Right hindlimb (tissue), 1 donor: ENCODE measurements around the gene CDC42BPG.

Source experiments
- DNase-seq: peaks from one replicate; pipeline ENCODE4 v3.0.0-alpha.2; 2018

CDC42BPG gene

DNA sequence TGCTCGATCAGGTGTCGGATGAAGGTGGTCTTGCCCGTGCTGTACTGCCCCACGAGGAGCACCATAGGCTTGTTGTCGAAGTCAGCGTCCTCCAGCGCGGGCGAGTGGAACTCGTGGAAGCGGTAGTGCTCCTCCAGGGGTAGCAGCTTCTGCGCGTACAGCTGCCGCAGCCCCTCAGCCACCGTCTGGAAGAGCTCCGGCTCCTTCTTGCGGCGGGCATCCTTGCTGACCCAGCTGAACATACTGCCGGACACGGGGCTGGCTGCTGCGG is 33.7 kb upstream of the CDC42BPG start:
- no peak for DNase-seq

DNA sequence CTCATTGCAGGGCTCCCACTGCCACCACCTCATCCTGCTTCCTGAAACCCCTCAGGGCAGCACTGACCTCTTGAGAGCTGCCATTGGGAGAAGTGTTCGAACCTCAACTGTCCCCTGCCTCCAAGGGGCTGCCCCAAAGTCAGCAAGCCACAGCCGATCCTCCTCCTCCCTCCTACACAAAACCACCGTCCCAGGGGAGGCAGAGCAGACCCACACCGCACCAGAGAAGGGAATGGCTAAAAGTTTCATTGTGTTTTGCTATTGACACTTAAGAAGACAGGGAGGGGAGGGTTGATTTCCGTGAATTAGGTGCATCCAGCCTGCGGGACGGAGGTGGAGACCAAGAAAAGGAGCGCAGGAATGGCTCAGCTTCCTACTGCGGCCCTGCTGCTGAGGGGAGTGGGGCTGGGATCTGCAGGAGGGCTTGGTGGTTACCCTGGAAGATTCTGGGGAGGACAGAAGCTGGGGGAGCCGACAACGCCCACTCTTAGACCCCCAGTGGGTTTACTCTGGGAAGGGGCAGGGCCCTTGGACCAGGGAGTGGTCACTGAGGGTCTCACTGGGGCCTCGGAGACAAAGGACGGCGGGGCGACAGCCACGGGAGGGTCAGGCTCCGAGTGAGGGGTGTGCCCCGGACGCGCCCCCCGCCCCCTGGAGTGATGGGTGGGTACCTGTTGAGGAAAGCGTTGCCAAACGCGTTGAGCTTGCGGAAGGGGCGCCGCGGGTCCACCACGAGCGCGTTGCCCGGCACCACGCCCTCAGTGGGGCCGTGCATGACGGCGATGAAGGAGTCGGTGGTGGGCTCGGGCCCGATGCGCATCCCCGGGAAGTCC is 33.2 kb upstream of the CDC42BPG start:
- DNase-seq = no peak

DNA sequence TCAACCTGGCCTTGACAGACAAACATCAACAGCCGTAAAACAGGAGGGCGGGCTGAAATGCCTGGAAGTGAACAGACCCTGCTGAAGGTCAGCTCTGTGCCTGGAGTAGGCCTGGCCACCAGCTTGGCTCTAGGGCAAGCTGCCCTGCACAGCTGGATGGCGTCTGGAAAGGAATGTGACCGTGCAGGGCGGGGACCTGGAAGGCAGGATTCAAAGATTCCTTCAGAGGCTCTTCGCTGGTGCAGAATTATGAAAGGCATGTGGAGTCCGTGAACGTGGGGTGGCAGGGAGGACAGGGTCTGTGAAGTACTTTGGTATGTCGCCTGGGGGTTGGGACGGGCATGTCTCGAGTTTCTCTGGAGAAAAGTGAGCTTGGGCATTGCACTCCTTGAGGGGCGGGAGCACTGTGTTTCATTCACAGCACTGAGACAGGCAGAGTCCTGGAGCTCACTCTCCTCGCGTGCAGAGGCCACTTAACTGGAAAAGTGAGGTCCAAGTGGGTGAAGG is 32.4 kb upstream of the CDC42BPG start:
- no peak for DNase-seq

- no peak for DNase-seq
Observed at GRCh38 chr11:64876229-64876750, 31.8 kb upstream of the CDC42BPG start.

DNA sequence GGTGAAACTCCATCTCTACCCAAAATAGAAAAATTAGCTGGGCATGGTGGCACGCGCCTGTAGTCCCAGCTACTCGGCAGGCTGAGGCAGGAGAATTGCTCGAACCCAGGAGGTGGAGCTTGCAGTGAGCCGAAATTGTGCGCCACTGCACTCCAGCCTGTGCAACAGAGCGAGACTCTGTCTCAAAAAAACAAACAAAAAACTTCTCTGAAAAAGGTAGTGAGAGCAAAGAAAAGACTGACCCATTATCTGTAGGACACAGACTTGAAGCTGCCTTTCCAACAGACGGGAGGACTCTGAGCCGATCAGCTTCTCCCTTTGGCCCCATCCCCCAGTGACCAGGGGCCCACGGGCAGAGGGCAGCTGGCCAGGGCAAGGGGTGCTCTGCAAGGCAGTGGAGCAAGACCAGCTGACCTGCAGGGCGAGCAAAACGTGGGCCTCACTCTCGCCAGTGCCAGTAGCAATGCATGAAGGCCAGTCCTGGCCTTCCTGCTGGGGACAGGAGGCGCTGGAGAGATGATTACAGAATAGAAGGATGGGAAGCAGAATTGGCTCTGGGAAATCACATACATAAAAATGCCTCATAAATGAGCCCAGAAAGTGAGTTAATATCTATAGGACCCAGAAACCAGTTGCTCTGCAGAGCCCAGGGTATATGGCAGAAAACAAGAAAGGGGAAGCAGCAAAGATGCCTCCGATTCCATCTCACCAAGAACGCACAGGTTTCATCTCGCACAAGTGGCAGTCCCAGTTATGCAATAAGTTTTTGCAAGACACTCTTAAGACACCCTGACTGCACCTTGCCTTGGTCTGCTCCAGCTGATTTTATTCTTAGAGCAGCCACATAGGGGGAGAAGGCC is 31.1 kb upstream of the CDC42BPG start:
- no peak for DNase-seq

- DNase-seq = no peak
Observed at GRCh38 chr11:64874308-64875240, 30.1 kb upstream of the CDC42BPG start.

GRCh38 chr11:64872790-64873488 is 28.5 kb upstream of the CDC42BPG start:
- DNase-seq = no peak

DNA sequence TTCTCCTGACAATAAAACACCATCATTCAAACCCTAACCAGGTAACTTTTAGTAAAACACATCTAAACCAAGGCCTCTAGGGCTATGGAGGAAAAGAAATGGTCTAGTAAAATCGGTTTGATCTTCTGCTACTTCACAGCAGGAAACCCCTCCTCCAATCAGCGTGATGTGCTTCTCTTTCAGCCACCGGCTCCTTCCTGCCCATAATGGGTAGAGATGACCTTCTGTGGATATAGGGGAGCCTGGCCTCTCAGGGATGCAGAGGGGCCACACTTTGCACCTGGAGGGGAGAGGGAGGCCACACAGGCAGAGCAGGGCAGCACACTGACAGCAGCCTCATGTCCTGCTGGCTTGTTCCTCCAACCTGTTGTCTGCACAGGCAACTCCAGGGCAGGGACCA is 27.0 kb upstream of the CDC42BPG start:
- DNase-seq = no peak

- DNase-seq = no peak
Observed at GRCh38 chr11:64870893-64871466, 26.5 kb upstream of the CDC42BPG start.

- DNase-seq = no peak
Observed at GRCh38 chr11:64870176-64870892, 25.9 kb upstream of the CDC42BPG start.

- DNase-seq = no peak
Observed at GRCh38 chr11:64869571-64870175, 25.2 kb upstream of the CDC42BPG start.

DNA sequence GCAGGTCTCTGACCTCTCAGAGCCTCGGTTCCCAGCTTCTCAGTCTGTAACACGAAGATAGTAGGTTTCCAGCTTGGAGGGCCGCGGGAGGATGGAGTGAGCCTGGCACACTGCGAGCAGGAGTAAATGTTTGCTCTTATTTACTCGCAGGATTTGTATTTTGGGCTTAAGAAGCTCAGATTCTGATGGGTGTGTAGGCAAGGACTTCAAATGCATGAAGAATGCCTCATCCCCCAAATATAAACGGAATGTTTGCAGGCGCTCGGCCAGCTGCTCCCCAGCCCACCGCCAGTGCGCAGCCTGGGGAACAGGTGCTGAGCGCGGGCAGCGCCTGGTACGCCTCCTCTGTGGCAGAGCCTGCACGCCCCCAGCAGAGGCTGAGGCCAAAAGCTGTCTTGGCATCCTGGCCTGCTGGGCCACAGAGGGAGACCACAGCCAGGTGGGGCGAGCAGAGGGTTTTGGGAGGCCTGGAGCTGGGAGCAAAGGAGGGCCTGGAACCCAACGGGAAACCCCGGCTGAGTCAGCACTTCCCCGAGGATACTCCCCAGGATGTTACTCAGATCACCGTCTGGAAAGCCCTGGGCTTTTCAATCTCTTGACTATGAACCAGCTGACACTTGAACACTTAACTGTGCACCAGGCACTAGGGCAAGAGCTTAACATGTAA is 24.6 kb upstream of the CDC42BPG start:
- DNase-seq = peak; percentile 82

GRCh38 chr11:64867748-64868462 is 23.5 kb upstream of the CDC42BPG start:
- no peak for DNase-seq

DNA sequence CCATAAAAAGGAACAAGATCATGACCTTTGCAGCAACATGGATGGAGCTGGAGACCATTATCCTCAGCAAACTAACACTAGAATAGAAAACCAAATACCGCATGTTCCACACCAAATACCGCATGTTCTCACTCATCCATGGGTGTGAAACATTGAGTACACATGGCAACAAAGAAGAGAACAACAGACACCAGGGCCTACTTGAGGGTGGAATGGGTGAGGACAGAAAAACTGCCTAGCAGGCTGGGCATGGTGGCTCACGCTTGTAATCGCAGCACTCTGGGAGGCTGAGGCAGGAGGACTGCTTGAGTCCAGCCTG is 21.7 kb upstream of the CDC42BPG start:
- no peak for DNase-seq

GRCh38 chr11:64865286-64866172 is 21.1 kb upstream of the CDC42BPG start:
- DNase-seq = no peak

GRCh38 chr11:64864473-64865285 is 20.2 kb upstream of the CDC42BPG start:
- DNase-seq = peak; percentile 82

GRCh38 chr11:64864135-64864472 is 19.7 kb upstream of the CDC42BPG start:
- DNase-seq = no peak
